ENCODE results near the gene SREBF2. TPM values are rescaled to one million over a fixed set of nuclear protein-coding genes. Genes with fewer than 3 reads are reported as not detected.

The SREBF2 gene
- total and polyA plus RNA-seq, 10 of the 15 experiments (the other 5 are each of a cell fraction or from before 2014, with no cell fraction given), result 2.4 to 177 (median 78.8) TPM

DNA sequence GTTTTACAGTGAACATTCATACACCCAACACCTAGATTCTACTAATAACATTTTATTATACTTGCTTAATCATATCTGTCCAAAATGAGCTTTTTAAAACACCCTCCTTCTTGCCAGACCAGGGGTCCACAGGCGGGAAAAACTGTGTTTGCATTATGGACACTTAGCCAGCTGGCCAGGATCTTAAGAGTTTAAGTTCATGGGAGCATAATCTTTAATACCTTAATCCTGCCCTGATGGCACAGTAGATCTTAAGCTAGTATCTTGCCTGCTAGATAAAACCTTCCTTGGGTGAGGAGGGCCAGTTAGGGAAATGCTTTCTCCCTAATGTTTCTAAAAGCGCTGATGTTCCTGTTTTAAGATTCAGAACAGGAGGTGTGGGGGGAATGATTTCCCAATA is 45.6 kb upstream of the SREBF2 start:
- no peak overlapping the region for H3K27ac ChIP-seq (ENCODE audit: control insufficient read depth, insufficient read depth)
- ATAC-seq, result no peak
- peaks cover 0 to 6% of the 10 kb centered on the region in 2 experiments; a peak in 1 of 4 replicates for H3K36me3 ChIP-seq (ENCODE audit: control insufficient read depth in 2 of 2, insufficient read depth in 2 of 2, low read length in 1 of 2)
- DNase-seq (ENCODE audit: low read depth, low spot score), result no peak
- H3K9ac ChIP-seq (ENCODE audit: control insufficient read depth, insufficient read depth, low read length), result no peak overlapping the region
- CTCF ChIA-PET, result interaction anchor here (0.9 to 2.2 kb wide), 5 partner anchors 14 to 90 kb away, joined by 3 to 9 read pairs (median 4); partner anchors contain the start of genes CCDC134 and MEI1
- H3K4me2 ChIP-seq (ENCODE audit: control insufficient read depth, insufficient read depth), result no peak overlapping the region
- WGBS (ENCODE audit: insufficient coverage, insufficient replicate concordance, low lambda C conversion rate, missing lambda C conversion rate), result 100% methylated on average over 2 of the region's 2 CpGs
- FAIRE-seq, result no peak
- TSS peak; percentile 23 for BruUV-seq (replicated peaks)
- no peaks in the 10 kb centered on the region for H3K9me3 ChIP-seq (replicated peaks; ENCODE audit: control insufficient read depth, insufficient read depth, low read length)
- intact Hi-C loops (cut with micrococcal nuclease; ENCODE audit: unreplicated experiment), result no loop called here
- no peak overlapping the region for H3K4me3 ChIP-seq
- no peaks in the 10 kb centered on the region for H3K27me3 ChIP-seq (replicated peaks in 1 of 2; ENCODE audit: control insufficient read depth in 2 of 2, insufficient read depth in 2 of 2, low read length in 1 of 2)
- peaks cover 7% of the 10 kb centered on the region for H3K79me2 ChIP-seq (ENCODE audit: control insufficient read depth, insufficient read depth, low read length)
- H4K20me1 ChIP-seq (ENCODE audit: control insufficient read depth, insufficient read depth), result no peaks in the 10 kb centered on the region
- in situ Hi-C loops (cut with MboI), result no loop called here
- POLR2A ChIA-PET, result interaction anchor here (0.6 to 10.4 kb wide), 2 partner anchors 12 to 221 kb away, joined by 3 to 172 read pairs; partner anchors contain the start of gene CCDC134
- H2AFZ ChIP-seq (ENCODE audit: control insufficient read depth, low read depth, low read length), result no peak overlapping the region
- SMC1A ChIA-PET (ENCODE audit: uncharacterized antibody, unreplicated experiment), result interaction anchor here (0.7 to 2.0 kb wide), 8 partner anchors 12 to 50 kb away, joined by 3 to 7 read pairs (median 4); partner anchors contain the start of gene CCDC134
- RAD21 ChIA-PET (ENCODE audit: unreplicated experiment), result interaction anchor here (0.8 to 1.1 kb wide), 3 partner anchors 14 to 91 kb away, joined by 3 to 5 read pairs (median 3); partner anchors contain the start of gene CCDC134
- peaks cover 13% of the 10 kb centered on the region for H3K4me1 ChIP-seq (ENCODE audit: control insufficient read depth, insufficient read depth, low read length)
- TF ChIP-seq, protein P1, sequence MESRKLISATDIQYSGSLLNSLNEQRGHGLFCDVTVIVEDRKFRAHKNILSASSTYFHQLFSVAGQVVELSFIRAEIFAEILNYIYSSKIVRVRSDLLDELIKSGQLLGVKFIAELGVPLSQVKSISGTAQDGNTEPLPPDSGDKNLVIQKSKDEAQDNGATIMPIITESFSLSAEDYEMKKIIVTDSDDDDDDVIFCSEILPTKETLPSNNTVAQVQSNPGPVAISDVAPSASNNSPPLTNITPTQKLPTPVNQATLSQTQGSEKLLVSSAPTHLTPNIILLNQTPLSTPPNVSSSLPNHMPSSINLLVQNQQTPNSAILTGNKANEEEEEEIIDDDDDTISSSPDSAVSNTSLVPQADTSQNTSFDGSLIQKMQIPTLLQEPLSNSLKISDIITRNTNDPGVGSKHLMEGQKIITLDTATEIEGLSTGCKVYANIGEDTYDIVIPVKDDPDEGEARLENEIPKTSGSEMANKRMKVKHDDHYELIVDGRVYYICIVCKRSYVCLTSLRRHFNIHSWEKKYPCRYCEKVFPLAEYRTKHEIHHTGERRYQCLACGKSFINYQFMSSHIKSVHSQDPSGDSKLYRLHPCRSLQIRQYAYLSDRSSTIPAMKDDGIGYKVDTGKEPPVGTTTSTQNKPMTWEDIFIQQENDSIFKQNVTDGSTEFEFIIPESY (IDR thresholded peaks at IDR 0.05), result no peak
- TF ChIP-seq LARP7 (IDR thresholded peaks at IDR 0.05), result no peak
- TF ChIP-seq, protein P2, sequence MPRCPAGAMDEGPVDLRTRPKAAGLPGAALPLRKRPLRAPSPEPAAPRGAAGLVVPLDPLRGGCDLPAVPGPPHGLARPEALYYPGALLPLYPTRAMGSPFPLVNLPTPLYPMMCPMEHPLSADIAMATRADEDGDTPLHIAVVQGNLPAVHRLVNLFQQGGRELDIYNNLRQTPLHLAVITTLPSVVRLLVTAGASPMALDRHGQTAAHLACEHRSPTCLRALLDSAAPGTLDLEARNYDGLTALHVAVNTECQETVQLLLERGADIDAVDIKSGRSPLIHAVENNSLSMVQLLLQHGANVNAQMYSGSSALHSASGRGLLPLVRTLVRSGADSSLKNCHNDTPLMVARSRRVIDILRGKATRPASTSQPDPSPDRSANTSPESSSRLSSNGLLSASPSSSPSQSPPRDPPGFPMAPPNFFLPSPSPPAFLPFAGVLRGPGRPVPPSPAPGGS (IDR thresholded peaks at IDR 0.05; ENCODE audit: borderline replicate concordance, insufficient read depth, low read depth, low read length, poor library complexity, severe bottlenecking), result no peak
- no peak for TF ChIP-seq MTA3 (IDR thresholded peaks at IDR 0.05; ENCODE audit: borderline replicate concordance, low read length)
- TF ChIP-seq MXI1 (IDR thresholded peaks at IDR 0.05; ENCODE audit: low read depth, low read length), result no peak
- TF ChIP-seq CEBPB (IDR thresholded peaks at IDR 0.05; ENCODE audit: borderline replicate concordance in 1 of 2, low read depth in 2 of 2, low read length in 2 of 2), result no peak
- no peak for TF ChIP-seq POLR2AphosphoS2 (IDR thresholded peaks at IDR 0.05; ENCODE audit: low read depth, low read length)
- TF ChIP-seq YBX1 (IDR thresholded peaks at IDR 0.05), result no peak
- TF ChIP-seq EP300 (IDR thresholded peaks at IDR 0.05; ENCODE audit: borderline replicate concordance in 1 of 2, control insufficient read depth in 1 of 2, low read depth in 2 of 2, low read length in 2 of 2), result no peak
